SK-N-SH treated with all-trans-retinoic acid at 6 μM for 48 hours (cell line): ENCODE data around the gene PLEKHG5.
A peak's percentile ranks its signal among the peaks of the same experiment; 100 is the strongest.

Experiments
- ATAC-seq: fragments of 200-7000 bp; cut with Tn5 transposase; 3 replicates; pipeline ENCODE4 v1.9.1; 2020; ENCODE audit warnings: mild to moderate bottlenecking, moderate library complexity
- ARNTL ChIP-seq: fragments of 450-650 bp; formaldehyde crosslinking; IDR thresholded peaks from 2 replicates; pipeline ENCODE4 v1.5.0; 2020; ENCODE audit warnings: low read depth, mild to moderate bottlenecking, moderate library complexity, borderline replicate concordance
- CREB5 ChIP-seq: fragments of 250-450 bp; sonication (Bioruptor Pico); IDR thresholded peaks from 2 replicates; pipeline ENCODE4 v1.5.1; 2020; ENCODE audit warnings: low read depth, mild to moderate bottlenecking, moderate library complexity
- CSDC2 ChIP-seq: fragments of 250-450 bp; sonication (Bioruptor Pico); IDR thresholded peaks from 2 replicates; pipeline ENCODE4 v1.5.0; 2020; ENCODE audit warnings: mild to moderate bottlenecking, moderate library complexity
- CSRNP3 ChIP-seq: fragments of 250-450 bp; sonication (Bioruptor Pico); IDR thresholded peaks from 2 replicates; pipeline ENCODE4 v1.5.1; 2021; ENCODE audit warnings: mild to moderate bottlenecking, moderate library complexity
- ESRRG ChIP-seq: fragments of 250-450 bp; sonication (Bioruptor Pico); IDR thresholded peaks from 2 replicates; pipeline ENCODE4 v1.6.1; 2021; ENCODE audit warnings: mild to moderate bottlenecking
- GLIS3 ChIP-seq: fragments of 250-450 bp; sonication (Bioruptor Pico); IDR thresholded peaks from 2 replicates; pipeline ENCODE4 v1.5.0; 2020; ENCODE audit warnings: mild to moderate bottlenecking, moderate library complexity
- OSR1 ChIP-seq: fragments of 250-450 bp; sonication (Bioruptor Pico); IDR thresholded peaks from 2 replicates; pipeline ENCODE4 v1.8.0; 2022; ENCODE audit warnings: moderate library complexity, mild to moderate bottlenecking, inconsistent platforms
- PATZ1 ChIP-seq: fragments of 250-450 bp; sonication (Bioruptor Pico); IDR thresholded peaks from 2 replicates; pipeline ENCODE4 v1.8.0; 2020; ENCODE audit warnings: mild to moderate bottlenecking, moderate library complexity, borderline replicate concordance
- POU6F1 ChIP-seq: fragments of 250-450 bp; sonication (Bioruptor Pico); IDR thresholded peaks from 2 replicates; pipeline ENCODE4 v1.8.0; 2021; ENCODE audit warnings: low read depth, mild to moderate bottlenecking, moderate library complexity, borderline replicate concordance
- PPARA ChIP-seq: fragments of 250-450 bp; sonication (Bioruptor Pico); IDR thresholded peaks from 2 replicates; pipeline ENCODE4 v1.5.0; 2020; ENCODE audit warnings: mild to moderate bottlenecking, borderline replicate concordance
- RARB ChIP-seq: fragments of 250-450 bp; sonication (Bioruptor Pico); IDR thresholded peaks from 2 replicates; pipeline ENCODE4 v1.8.0; 2021; ENCODE audit warnings: mild to moderate bottlenecking, moderate library complexity
- SNAI2 ChIP-seq: fragments of 250-450 bp; sonication (Bioruptor Pico); IDR thresholded peaks from 2 replicates; pipeline ENCODE4 v1.5.0; 2020; ENCODE audit warnings: mild to moderate bottlenecking, moderate library complexity
- TCF4 ChIP-seq: fragments of 250-450 bp; sonication (Bioruptor Pico); IDR thresholded peaks from 2 replicates; pipeline ENCODE4 v1.8.0; 2021; ENCODE audit warnings: mild to moderate bottlenecking, moderate library complexity, borderline replicate concordance
- TOX ChIP-seq: fragments of 250-450 bp; sonication (Bioruptor Pico); IDR thresholded peaks from 2 replicates; pipeline ENCODE4 v1.8.0; 2021; ENCODE audit warnings: mild to moderate bottlenecking, moderate library complexity, borderline replicate concordance
- TSHZ2 ChIP-seq: fragments of 250-450 bp; sonication (Bioruptor Pico); IDR thresholded peaks from 2 replicates; pipeline ENCODE4 v1.5.0; 2020; ENCODE audit warnings: mild to moderate bottlenecking, moderate library complexity
- ZC3H10 ChIP-seq: fragments of 250-450 bp; sonication (Bioruptor Pico); IDR thresholded peaks from 2 replicates; pipeline ENCODE4 v1.5.1; 2021; ENCODE audit warnings: mild to moderate bottlenecking, moderate library complexity
- ZFP3 ChIP-seq: fragments of 250-450 bp; sonication (Bioruptor Pico); IDR thresholded peaks from 2 replicates; pipeline ENCODE4 v1.5.0; 2020; ENCODE audit warnings: mild to moderate bottlenecking, moderate library complexity
- ZFP30 ChIP-seq: fragments of 450-650 bp; formaldehyde crosslinking; IDR thresholded peaks from 2 replicates; pipeline ENCODE4 v1.5.0; 2022; ENCODE audit warnings: mild to moderate bottlenecking, moderate library complexity
- ZNF565 ChIP-seq: fragments of 450-650 bp; formaldehyde crosslinking; conservative IDR thresholded peaks from 2 replicates; pipeline ENCODE4 v1.5.0; 2020; ENCODE audit warnings: low read depth, mild to moderate bottlenecking, moderate library complexity
- ZNF70 ChIP-seq: fragments of 450-650 bp; formaldehyde crosslinking; IDR thresholded peaks from 2 replicates; pipeline ENCODE4 v1.5.0; 2020; ENCODE audit warnings: mild to moderate bottlenecking, moderate library complexity
- ZNF8 ChIP-seq: fragments of 450-650 bp; formaldehyde crosslinking; IDR thresholded peaks from 2 replicates; pipeline ENCODE4 v1.5.0; 2020; ENCODE audit warnings: mild to moderate bottlenecking, moderate library complexity

Gene PLEKHG5

GRCh38 chr1:6423321-6423999 lies 68.0 kb downstream of the PLEKHG5 start:
- TF ChIP-seq CSDC2 (CRISPR knock-in tag) (no peak), GLIS3 (CRISPR knock-in tag) (no peak), CSRNP3 (no peak), TSHZ2 (CRISPR knock-in tag) (no peak), SNAI2 (CRISPR knock-in tag) (no peak), TOX (CRISPR knock-in tag) (no peak), ZNF8 (no peak), ZFP30 (CRISPR knock-in tag) (no peak), ZFP3 (CRISPR knock-in tag) (no peak), PPARA (CRISPR knock-in tag) (no peak), ESRRG (CRISPR knock-in tag) (no peak), TCF4 (CRISPR knock-in tag) (no peak), ZC3H10 (no peak), POU6F1 (no peak), RARB (CRISPR knock-in tag) (no peak), CREB5 (no peak), ZNF70 (CRISPR knock-in tag) (no peak), ZNF565 (CRISPR knock-in tag) (no peak), OSR1 (CRISPR knock-in tag) (no peak)
- ATAC-seq, result peak; percentile 71

GRCh38 chr1:6421266-6421665 lies 70.2 kb downstream of the PLEKHG5 start:
- TF ChIP-seq ZNF8 (no peak), CSRNP3 (no peak), PATZ1 (CRISPR knock-in tag) (no peak), ARNTL (CRISPR knock-in tag) (no peak), POU6F1 (no peak), OSR1 (CRISPR knock-in tag) (no peak), ZFP30 (CRISPR knock-in tag) (no peak), SNAI2 (CRISPR knock-in tag) (no peak), TSHZ2 (CRISPR knock-in tag) (no peak), ZFP3 (CRISPR knock-in tag) (no peak), RARB (CRISPR knock-in tag) (no peak), ZNF565 (CRISPR knock-in tag) (no peak)
- no peak for ATAC-seq
